Astrocyte of the cerebellum (primary cell): ENCODE measurements around the gene COL9A3.
A peak's percentile ranks its signal among the peaks of the same experiment; 100 is the strongest.

ENCODE experiments used
- DNase-seq: peaks from one replicate; pipeline ENCODE4 v3.0.0-alpha.2; 2011; ENCODE audit warnings: low read depth
- H3K4me3 ChIP-seq: 2 replicates; pipeline ENCODE4 v1.5.1; 2011; ENCODE audit warnings: mild to moderate bottlenecking, low read depth, low read length, moderate library complexity
- CTCF ChIP-seq: IDR thresholded peaks from 2 replicates; pipeline ENCODE4 v1.5.1; 2012; ENCODE audit warnings: low read length, low read depth, moderate library complexity, mild to moderate bottlenecking; ENCODE audit errors: missing control alignments
- in situ Hi-C: cut with HindIII; loops from 2 replicates; pipeline ENCODE4 v1.10.0; 2017; ENCODE audit warnings: low sequenced_read_pairs

The COL9A3 gene

GRCh38 chr20:62800314-62801259 is 16.3 kb upstream of the COL9A3 start:
- in situ Hi-C loops: no loop called here
- no peak for TF ChIP-seq CTCF
- DNase-seq: no peak
- no peak overlapping the region for H3K4me3 ChIP-seq

- H3K4me3 ChIP-seq: no peak overlapping the region
- no peak for TF ChIP-seq CTCF
- no peak for DNase-seq
- in situ Hi-C loops: no loop called here
These were observed 15.4 kb upstream of the COL9A3 start for GRCh38 chr20:62801284-62802010.

GRCh38 chr20:62802026-62802712 is 14.7 kb upstream of the COL9A3 start:
- TF ChIP-seq CTCF: no peak
- no peak for DNase-seq
- H3K4me3 ChIP-seq: no peak overlapping the region
- in situ Hi-C loops: no loop called here

- H3K4me3 ChIP-seq: peak overlapping the region; percentile 68
- no peak for DNase-seq
- TF ChIP-seq CTCF: peak; percentile 3
- in situ Hi-C loops: no loop called here
These were observed 12.7 kb upstream of the COL9A3 start for GRCh38 chr20:62804021-62804626.

- H3K4me3 ChIP-seq: peak within 1 kb of the TSS; percentile 68
- no peak for DNase-seq
- no peak for TF ChIP-seq CTCF
- in situ Hi-C loops: no loop called here
These were observed 12.2 kb upstream of the COL9A3 start, which contains the start of gene OGFR for GRCh38 chr20:62804627-62805154. Gene OGFR (plus strand): TSS chr20:62804835. CDS start chr20:62804860, 25 bp downstream.
